BJ (cell line): ENCODE measurements around the gene CST4. TPM values are rescaled to one million over a fixed set of nuclear protein-coding genes. Genes with fewer than 3 reads are reported as not detected.
"Not testable (repeated sequence)": the region's sequence is repeated elsewhere in the genome, so short reads cannot be mapped to it uniquely, and the experiment has no call there.

Experiments used
- CTCF ChIA-PET: fragments of 350-600 bp; formaldehyde crosslinking; extraction: SDS; loops from one replicate; lab custom pipeline; 2021; ENCODE audit warnings: antibody characterized with exemption, inconsistent platforms; lab: Yijun Ruan, JAX
- POLR2A ChIA-PET: fragments of 300-600 bp; sonication (Branson Sonifier 250); formaldehyde crosslinking; extraction: SDS; loops from one replicate; lab custom pipeline; 2021; ENCODE audit warnings: antibody characterized with exemption; lab: Charles Lee
- DNase-seq: peaks from one replicate; pipeline ENCODE4 v3.0.0-alpha.2; 2011; ENCODE audit warnings: low read depth
- H3K27me3 ChIP-seq: 2 replicates; pipeline ENCODE4 v1.6.0; 2011; ENCODE audit warnings: low read length; ENCODE audit not compliant: control insufficient read depth, insufficient read depth
- H3K36me3 ChIP-seq: 2 replicates; pipeline ENCODE4 v1.5.1; 2011; ENCODE audit warnings: low read length; ENCODE audit not compliant: control insufficient read depth, insufficient read depth
- H3K4me3 ChIP-seq: 2 replicates; pipeline ENCODE4 v1.5.1; 2011; ENCODE audit warnings: low read depth, mild to moderate bottlenecking, control low read depth, low read length
- polyA plus RNA-seq: library from polyadenylated mRNA; depleted of rRNA; stranded (reverse); fragments of >200 nt; gene quantifications from 2 replicates; pipeline ENCODE4 v1.2.3, GENCODE V29; 2011; rRNA removed
- small RNA-seq: library from RNA; depleted of rRNA; stranded (forward); fragments of <200 nt; gene quantifications from one replicate; pipeline ENCODE3, GENCODE V24; 2012; ENCODE audit warnings: low replicate concordance, low read depth; ENCODE audit not compliant: insufficient read length
- TF ChIP-seq, protein P1 (sequence below): IDR thresholded peaks from 2 replicates; pipeline ENCODE4 v1.5.1; 2011; ENCODE audit warnings: low read depth, mild to moderate bottlenecking, control low read depth, inconsistent platforms, low read length, moderate library complexity; ENCODE audit not compliant: insufficient read depth

The CST4 gene
- polyA plus RNA-seq, 1 experiment, result not detected

- DNase-seq, result no peak
- ChIA-PET POLR2A (interaction anchor here (0.6 kb wide), 1 partner anchor 275 kb away, joined by 3 read pairs; no protein-coding TSS in a partner anchor), CTCF (interaction anchor here (0.5 to 1.0 kb wide), 3 partner anchors 14 to 364 kb away, joined by 3 read pairs; no protein-coding TSS in a partner anchor)
- Histone ChIP-seq H3K4me3 (peak overlapping the region; percentile 77), H3K36me3 (peaks cover 8% of the 10 kb centered on the region), H3K27me3 (no peaks in the 10 kb centered on the region)
- TF ChIP-seq, protein P1, sequence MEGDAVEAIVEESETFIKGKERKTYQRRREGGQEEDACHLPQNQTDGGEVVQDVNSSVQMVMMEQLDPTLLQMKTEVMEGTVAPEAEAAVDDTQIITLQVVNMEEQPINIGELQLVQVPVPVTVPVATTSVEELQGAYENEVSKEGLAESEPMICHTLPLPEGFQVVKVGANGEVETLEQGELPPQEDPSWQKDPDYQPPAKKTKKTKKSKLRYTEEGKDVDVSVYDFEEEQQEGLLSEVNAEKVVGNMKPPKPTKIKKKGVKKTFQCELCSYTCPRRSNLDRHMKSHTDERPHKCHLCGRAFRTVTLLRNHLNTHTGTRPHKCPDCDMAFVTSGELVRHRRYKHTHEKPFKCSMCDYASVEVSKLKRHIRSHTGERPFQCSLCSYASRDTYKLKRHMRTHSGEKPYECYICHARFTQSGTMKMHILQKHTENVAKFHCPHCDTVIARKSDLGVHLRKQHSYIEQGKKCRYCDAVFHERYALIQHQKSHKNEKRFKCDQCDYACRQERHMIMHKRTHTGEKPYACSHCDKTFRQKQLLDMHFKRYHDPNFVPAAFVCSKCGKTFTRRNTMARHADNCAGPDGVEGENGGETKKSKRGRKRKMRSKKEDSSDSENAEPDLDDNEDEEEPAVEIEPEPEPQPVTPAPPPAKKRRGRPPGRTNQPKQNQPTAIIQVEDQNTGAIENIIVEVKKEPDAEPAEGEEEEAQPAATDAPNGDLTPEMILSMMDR, result no peak
These were observed 51.9 kb downstream of the CST4 start for GRCh38 chr20:23636908-23637281.

- POLR2A ChIA-PET, result no interaction called here
- DNase-seq, result no peak
- Histone ChIP-seq H3K27me3 (no peaks in the 10 kb centered on the region), H3K36me3 (peaks cover 8% of the 10 kb centered on the region), H3K4me3 (peak overlapping the region; percentile 77)
- TF ChIP-seq, protein P1, result no peak
- CTCF ChIA-PET, result interaction anchor here (0.6 to 1.0 kb wide), 3 partner anchors 9 to 28 kb away, joined by 3 read pairs; no protein-coding TSS in a partner anchor
These were observed 52.5 kb downstream of the CST4 start for GRCh38 chr20:23636182-23636907.

- H3K27me3 ChIP-seq, DNase-seq, POLR2A ChIA-PET, H3K36me3 ChIP-seq, CTCF ChIA-PET, H3K4me3 ChIP-seq: not testable (repeated sequence)
These were observed 53.1 kb downstream of the CST4 start for GRCh38 chr20:23635768-23636090.

Small RNA genes lying within 50 kb of the gene (small RNA-seq; reads per million reads assigned to genes)
- not detected for gene CST2P1

Other genes starting within 250 kb of the CST4 start
- not detected in 2 replicates for gene CSTL1, start 249.4 kb downstream of the CST4 start, polyA plus RNA-seq
- not detected in 2 replicates for gene CST11, start 236.2 kb downstream of the CST4 start, polyA plus RNA-seq
- not detected in 2 replicates for gene CST8, start 197.9 kb downstream of the CST4 start, polyA plus RNA-seq
- gene CST9L, start 120.6 kb downstream of the CST4 start, polyA plus RNA-seq, result not detected in 2 replicates
- gene CST9, start 83.1 kb downstream of the CST4 start, polyA plus RNA-seq, result not detected in 2 replicates
- gene CST3, start 51.1 kb downstream of the CST4 start, polyA plus RNA-seq, result 296 and 458 TPM in 2 replicates
- gene CST1, start 61.9 kb upstream of the CST4 start, polyA plus RNA-seq, result not detected in 2 replicates
- gene CST2, start 137.7 kb upstream of the CST4 start, polyA plus RNA-seq, result not detected in 2 replicates
- gene CST5, start 190.7 kb upstream of the CST4 start, polyA plus RNA-seq, result not detected in 2 replicates